Calu3 (cell line): Measurements from ENCODE around the gene NID2. TPM values are rescaled to one million over a fixed set of nuclear protein-coding genes. Genes with fewer than 3 reads are reported as not detected.

Experiments used
- BruUV-seq: library from RNA; stranded (reverse); fragments of 400-500 nt; replicated peaks from 2 replicates; lab custom pipeline; 2021; lab: Mats Ljungman, UMichigan
- CTCF ChIA-PET: fragments of 300-600 bp; sonication (Branson Sonifier 250); formaldehyde crosslinking; loops from one replicate; lab custom pipeline; 2022; ENCODE audit warnings: antibody characterized with exemption; lab: Charles Lee
- DNase-seq: peaks from one replicate; pipeline ENCODE4 v3.0.0; 2022
- H3K27ac Mint-ChIP-seq: one replicate; pipeline ENCODE4 v1.8.0; 2022; ENCODE audit warnings: mixed read lengths; ENCODE audit not compliant: unreplicated experiment
- H3K27me3 Mint-ChIP-seq: one replicate; pipeline ENCODE4 v1.8.0; 2022; ENCODE audit warnings: mixed read lengths; ENCODE audit not compliant: unreplicated experiment
- H3K36me3 Mint-ChIP-seq: one replicate; pipeline ENCODE4 v1.8.0; 2022; ENCODE audit warnings: mild to moderate bottlenecking, moderate library complexity, mixed read lengths; ENCODE audit not compliant: insufficient read depth, unreplicated experiment
- H3K4me1 Mint-ChIP-seq: one replicate; pipeline ENCODE4 v1.8.0; 2022; ENCODE audit warnings: mild to moderate bottlenecking, low read depth, mixed read lengths; ENCODE audit not compliant: unreplicated experiment
- H3K4me3 Mint-ChIP-seq: one replicate; pipeline ENCODE4 v1.8.0; 2022; ENCODE audit warnings: mild to moderate bottlenecking, low read depth, moderate library complexity, mixed read lengths; ENCODE audit not compliant: unreplicated experiment
- H3K9me3 Mint-ChIP-seq: one replicate; pipeline ENCODE4 v1.8.0; 2022; ENCODE audit warnings: low read depth, mixed read lengths; ENCODE audit not compliant: unreplicated experiment
- CTCF ChIP-seq: fragments of 200-600 bp; IDR thresholded peaks from one replicate; pipeline ENCODE4 v1.8.0; 2022; ENCODE audit warnings: antibody characterized with exemption; ENCODE audit not compliant: unreplicated experiment
- intact Hi-C: fragments of 100-400 bp; cut with micrococcal nuclease; formaldehyde crosslinking; loops from one replicate; pipeline ENCODE4 v1.10.0; 2022; ENCODE audit not compliant: unreplicated experiment
- total RNA-seq: library from RNA; stranded (reverse); gene quantifications from 2 replicates; pipeline ENCODE4 v1.2.3, GENCODE V29; 2022

Gene NID2
- total RNA-seq, 1 experiment from 2014 or later: not detected

- Mint-ChIP-seq H3K27ac (no peak overlapping the region), H3K36me3 (no peaks in the 10 kb centered on the region), H3K4me3 (no peak overlapping the region), H3K9me3 (peaks cover 27% of the 10 kb centered on the region), H3K27me3 (peaks cover 82% of the 10 kb centered on the region), H3K4me1 (no peaks in the 10 kb centered on the region)
- DNase-seq: no peak
- CTCF ChIA-PET: no interaction called here
- BruUV-seq: no TSS peak
- intact Hi-C loops: no loop called here
- TF ChIP-seq CTCF: no peak
Observed at GRCh38 chr14:51959928-51960327, 108.9 kb downstream of the NID2 start.

GRCh38 chr14:51957950-51958349, 110.9 kb downstream of the NID2 start:
- no peak for DNase-seq
- H3K4me3 Mint-ChIP-seq: no peak overlapping the region
- H3K9me3 Mint-ChIP-seq: peaks cover 27% of the 10 kb centered on the region
- CTCF ChIA-PET: no interaction called here
- no peaks in the 10 kb centered on the region for H3K4me1 Mint-ChIP-seq
- no peak for TF ChIP-seq CTCF
- no peak overlapping the region for H3K27ac Mint-ChIP-seq
- intact Hi-C loops: no loop called here
- BruUV-seq: no TSS peak
- H3K36me3 Mint-ChIP-seq: no peaks in the 10 kb centered on the region
- peaks cover 86% of the 10 kb centered on the region for H3K27me3 Mint-ChIP-seq

Other genes with a start within 250 kb of the NID2 start
- not detected in 2 replicates for gene GNG2, start 208.4 kb downstream of the NID2 start, total RNA-seq
- 164 and 166 TPM in 2 replicates for gene RTRAF, start 79.5 kb downstream of the NID2 start, total RNA-seq
- not detected in 2 replicates for gene PTGDR, start 198.6 kb upstream of the NID2 start, total RNA-seq
- 0.29 TPM in 1 of 2 replicates, not detected in the other for gene PTGER2, start 245.3 kb upstream of the NID2 start, total RNA-seq